Nephron (organoid): Measurements from ENCODE around the gene SEC14L2.
A peak's percentile ranks its signal among the peaks of the same experiment; 100 is the strongest.

Experiments
- H3K27ac Mint-ChIP-seq, 3 experiments: 2 replicates each; pipeline ENCODE4 v1.8.0; 2020; ENCODE audit warnings: mixed read lengths in 3 of 3, mild to moderate bottlenecking in 2 of 3, moderate library complexity in 1 of 3
- H3K27me3 Mint-ChIP-seq: 2 replicates; pipeline ENCODE4 v1.8.0; 2021; ENCODE audit warnings: low read depth, mild to moderate bottlenecking, moderate library complexity, mixed read lengths
- H3K36me3 Mint-ChIP-seq: 2 replicates; pipeline ENCODE4 v1.8.0; 2020; ENCODE audit warnings: low read depth, mixed read lengths
- H3K4me1 Mint-ChIP-seq: 2 replicates; pipeline ENCODE4 v1.8.0; 2020; ENCODE audit warnings: mixed read lengths
- H3K4me3 Mint-ChIP-seq, 3 experiments: 2 replicates each; pipeline ENCODE4 v1.8.0; 2020; ENCODE audit warnings: mild to moderate bottlenecking in 3 of 3, mixed read lengths in 3 of 3, moderate library complexity in 2 of 3
- H3K9me3 Mint-ChIP-seq: 2 replicates; pipeline ENCODE4 v1.8.0; 2020; ENCODE audit warnings: mixed read lengths
- CTCF ChIP-seq, 3 experiments: fragments of 200-600 bp; sonication (generic); IDR thresholded peaks; one replicate each; pipeline ENCODE4 v1.5.0; 2021; ENCODE audit warnings: antibody characterized with exemption in 3 of 3; ENCODE audit not compliant: unreplicated experiment in 3 of 3

SEC14L2 gene

DNA sequence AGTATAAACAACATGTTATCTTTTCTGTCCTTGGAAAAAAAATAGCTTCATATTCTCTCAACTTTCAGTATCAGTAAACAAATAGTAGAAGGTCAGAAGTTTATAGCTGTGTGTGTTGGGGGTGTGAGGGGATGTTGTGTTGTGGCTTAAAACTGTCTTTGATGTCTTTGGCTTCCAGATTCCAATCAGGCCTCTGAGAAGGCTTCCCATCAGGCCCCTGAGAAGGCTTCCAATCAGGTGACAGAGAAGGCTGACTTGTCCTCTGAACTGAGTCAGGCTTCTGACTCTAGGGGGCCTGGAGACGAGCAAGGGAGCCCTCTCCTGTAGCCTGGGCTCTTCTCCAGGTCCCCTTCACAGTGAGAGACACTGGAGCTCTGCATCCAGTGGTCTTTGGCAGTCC lies 38.0 kb downstream of the SEC14L2 start:
- H3K27me3 Mint-ChIP-seq, result peaks cover 4% of the 10 kb centered on the region
- H3K4me1 Mint-ChIP-seq, result no peaks in the 10 kb centered on the region

DNA sequence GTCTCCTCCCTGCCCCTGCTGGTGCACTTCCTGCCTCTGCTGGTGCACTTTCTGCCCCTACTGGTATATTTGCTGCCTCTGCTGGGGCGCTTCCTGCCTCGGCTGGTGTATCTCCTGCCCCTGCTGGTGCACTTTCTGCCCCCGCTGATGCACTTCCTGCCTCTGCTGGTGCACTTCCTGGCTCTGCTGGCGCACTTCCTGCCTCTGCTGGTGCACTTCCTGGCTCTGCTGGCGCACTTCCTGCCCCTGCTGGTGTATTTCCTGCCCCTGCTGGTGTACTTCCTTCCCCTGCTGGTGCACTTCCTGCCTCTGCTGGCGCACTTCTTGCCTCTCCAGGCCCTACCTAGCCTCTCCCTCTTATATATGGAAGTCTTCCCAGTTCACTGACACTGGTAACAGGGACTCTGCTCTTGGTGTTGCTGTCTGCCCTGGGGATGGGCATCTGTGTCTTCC lies 38.9 kb downstream of the SEC14L2 start:
- H3K4me1 Mint-ChIP-seq, result no peaks in the 10 kb centered on the region
- peak overlapping the region in 1 of 3 experiments; percentile 21 for H3K27ac Mint-ChIP-seq
- TF ChIP-seq CTCF (IDR thresholded peaks at IDR 0.05; ENCODE audit: unreplicated experiment in 3 of 3), result no peak
- H3K9me3 Mint-ChIP-seq, result no peaks in the 10 kb centered on the region
- no peak overlapping the region for H3K4me3 Mint-ChIP-seq
- peaks cover 4% of the 10 kb centered on the region for H3K27me3 Mint-ChIP-seq
- H3K36me3 Mint-ChIP-seq, result no peaks in the 10 kb centered on the region

More for the DNA sequence above, 38.0 kb downstream of the SEC14L2 start:
- Mint-ChIP-seq H3K4me3 (no peak overlapping the region), H3K27ac (no peak overlapping the region), H3K9me3 (no peaks in the 10 kb centered on the region), H3K36me3 (no peaks in the 10 kb centered on the region)
- no peak for TF ChIP-seq CTCF (IDR thresholded peaks at IDR 0.05; ENCODE audit: unreplicated experiment in 3 of 3)

- H3K27ac Mint-ChIP-seq, result peak overlapping the region in 1 of 3 experiments; percentile 21
Measured at GRCh38 chr22:30436196-30436595, 39.4 kb downstream of the SEC14L2 start.

GRCh38 chr22:30438559-30438958 lies 41.7 kb downstream of the SEC14L2 start:
- Mint-ChIP-seq H3K27me3 (peaks cover 4% of the 10 kb centered on the region), H3K27ac (no peak overlapping the region), H3K9me3 (no peaks in the 10 kb centered on the region), H3K4me3 (no peak overlapping the region), H3K4me1 (no peaks in the 10 kb centered on the region), H3K36me3 (no peaks in the 10 kb centered on the region)
- TF ChIP-seq CTCF (IDR thresholded peaks at IDR 0.05; ENCODE audit: unreplicated experiment in 3 of 3), result no peak

More at GRCh38 chr22:30436196-30436595, 39.4 kb downstream of the SEC14L2 start:
- no peaks in the 10 kb centered on the region for H3K4me1 Mint-ChIP-seq
- TF ChIP-seq CTCF (IDR thresholded peaks at IDR 0.05; ENCODE audit: unreplicated experiment in 3 of 3), result no peak
- no peak overlapping the region for H3K4me3 Mint-ChIP-seq
- H3K9me3 Mint-ChIP-seq, result no peaks in the 10 kb centered on the region
- H3K27me3 Mint-ChIP-seq, result peaks cover 4% of the 10 kb centered on the region
- no peaks in the 10 kb centered on the region for H3K36me3 Mint-ChIP-seq

- Mint-ChIP-seq H3K27me3 (peaks cover 4% of the 10 kb centered on the region), H3K9me3 (no peaks in the 10 kb centered on the region), H3K4me3 (no peak overlapping the region), H3K36me3 (no peaks in the 10 kb centered on the region), H3K27ac (no peak overlapping the region), H3K4me1 (no peaks in the 10 kb centered on the region)
- no peak for TF ChIP-seq CTCF (IDR thresholded peaks at IDR 0.05; ENCODE audit: unreplicated experiment in 3 of 3)
Measured at GRCh38 chr22:30439226-30439625, 42.4 kb downstream of the SEC14L2 start.

DNA sequence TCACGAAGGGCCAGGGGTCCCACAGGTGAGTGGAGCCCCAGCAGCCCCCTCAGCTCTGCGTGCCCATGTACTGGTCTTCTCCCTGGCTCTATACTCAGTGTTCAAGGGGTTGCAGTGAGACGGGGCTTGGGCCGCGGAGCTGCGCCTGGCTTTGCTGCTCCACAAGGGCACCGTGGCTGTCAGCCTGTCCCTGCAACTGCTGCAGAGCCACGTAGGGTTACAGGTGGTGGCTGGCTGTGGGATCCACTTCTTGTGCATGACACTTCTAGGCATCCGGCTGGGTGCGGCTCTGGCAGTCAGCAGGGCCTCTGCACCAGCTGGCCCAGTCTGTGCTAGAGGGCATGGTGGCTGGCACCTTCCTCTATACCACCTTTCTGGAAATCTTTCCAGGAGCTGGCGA lies 43.0 kb downstream of the SEC14L2 start:
- H3K27me3 Mint-ChIP-seq, result peaks cover 4% of the 10 kb centered on the region
- H3K36me3 Mint-ChIP-seq, result no peaks in the 10 kb centered on the region
- no peak overlapping the region for H3K27ac Mint-ChIP-seq
- H3K9me3 Mint-ChIP-seq, result no peaks in the 10 kb centered on the region
- H3K4me1 Mint-ChIP-seq, result no peaks in the 10 kb centered on the region
- TF ChIP-seq CTCF (IDR thresholded peaks at IDR 0.05; ENCODE audit: unreplicated experiment in 3 of 3), result no peak
- no peak overlapping the region for H3K4me3 Mint-ChIP-seq
